Measurements from ENCODE around the gene IFNL3.
"Not testable (repeated sequence)": the region's sequence is repeated elsewhere in the genome, so short reads cannot be mapped to it uniquely, and the experiment has no call there.

IFNL3 gene

DNA sequence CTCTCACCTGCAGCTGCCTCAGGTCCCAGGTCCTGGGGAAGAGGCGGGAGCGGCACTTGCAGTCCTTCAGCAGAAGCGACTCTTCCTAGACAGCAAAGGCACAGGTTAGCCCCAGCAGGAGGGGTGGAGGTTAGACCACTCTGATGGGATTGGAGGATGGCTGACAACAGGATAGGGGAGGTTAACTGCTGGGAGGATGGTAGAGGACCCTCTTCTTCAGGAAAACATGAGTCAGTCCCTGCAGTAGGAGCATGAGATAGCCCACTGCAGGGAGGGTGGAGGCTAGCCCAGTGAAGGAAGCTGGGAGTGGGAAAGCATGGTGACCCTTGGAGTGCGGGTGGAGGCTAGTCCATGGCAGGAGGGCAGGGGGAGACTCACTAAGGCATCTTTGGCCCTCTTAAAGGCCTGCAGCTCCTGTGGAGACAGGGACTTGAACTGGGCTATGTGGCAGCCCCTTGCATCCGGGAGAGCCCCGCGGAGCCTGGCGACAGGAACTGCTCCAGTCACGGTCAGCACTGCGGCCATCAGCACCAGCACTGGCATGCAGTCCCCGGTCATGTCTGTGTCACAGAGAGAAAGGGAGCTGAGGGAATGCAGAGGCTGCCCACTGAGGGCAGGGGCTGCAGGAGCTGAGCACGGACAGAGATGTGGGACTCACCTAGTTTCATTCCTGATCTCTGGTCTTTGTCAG is at the start of gene IFNL3:
IFNL3 (minus strand) TSS at position 597 of the 691 bp plus-strand sequence; CDS start at position 558, 39 bp downstream.
- H3K4me3 ChIP-seq (ENCODE audit: low read length) = not testable (repeated sequence)

DNA sequence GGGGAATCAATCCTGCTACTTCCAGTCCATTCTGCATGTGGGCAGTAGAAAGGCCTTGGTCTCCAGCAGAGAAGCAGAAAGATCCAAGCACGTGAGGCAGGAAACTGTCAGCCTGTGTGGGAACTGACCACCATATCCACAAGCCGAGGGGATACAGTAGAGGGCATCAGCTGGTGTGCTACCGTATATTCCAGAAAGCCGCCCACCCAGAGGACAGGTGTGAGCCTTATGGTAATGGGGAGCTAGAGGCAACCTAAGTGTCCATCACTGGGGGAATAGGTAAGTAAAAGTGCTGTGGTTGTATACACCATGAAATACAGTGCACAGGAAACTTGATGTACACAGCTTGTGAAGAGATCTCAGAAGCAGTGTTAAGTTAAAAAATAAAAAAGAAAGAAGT is 48.6 kb upstream of the IFNL3 start:
- H3K4me3 ChIP-seq (ENCODE audit: low read length) = no peak overlapping the region
- no peak for TF ChIP-seq ZNF274 (IDR thresholded peaks at IDR 0.05; ENCODE audit: low read depth, low read length)

DNA sequence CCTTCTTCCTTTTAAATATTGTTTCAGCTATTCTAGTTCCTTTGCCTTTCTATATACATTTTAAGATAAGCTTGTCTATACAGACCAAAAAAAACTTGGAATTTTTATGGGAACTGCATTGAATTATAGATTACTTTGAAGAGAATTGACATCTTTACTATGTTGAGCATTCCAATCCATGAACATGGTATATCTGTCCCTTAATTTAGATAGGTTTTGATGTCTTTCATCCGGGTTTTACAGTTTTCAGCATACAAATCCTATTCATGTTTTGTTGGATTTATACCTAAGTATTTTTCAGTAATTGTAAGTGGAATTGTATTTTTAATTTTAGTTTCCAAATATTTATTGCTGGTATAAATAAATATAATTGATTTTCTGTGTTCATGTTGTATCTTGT is 39.2 kb upstream of the IFNL3 start:
- TF ChIP-seq ZNF274 (IDR thresholded peaks at IDR 0.05; ENCODE audit: low read depth, low read length) = no peak
- no peak overlapping the region for H3K4me3 ChIP-seq (ENCODE audit: low read length)

DNA sequence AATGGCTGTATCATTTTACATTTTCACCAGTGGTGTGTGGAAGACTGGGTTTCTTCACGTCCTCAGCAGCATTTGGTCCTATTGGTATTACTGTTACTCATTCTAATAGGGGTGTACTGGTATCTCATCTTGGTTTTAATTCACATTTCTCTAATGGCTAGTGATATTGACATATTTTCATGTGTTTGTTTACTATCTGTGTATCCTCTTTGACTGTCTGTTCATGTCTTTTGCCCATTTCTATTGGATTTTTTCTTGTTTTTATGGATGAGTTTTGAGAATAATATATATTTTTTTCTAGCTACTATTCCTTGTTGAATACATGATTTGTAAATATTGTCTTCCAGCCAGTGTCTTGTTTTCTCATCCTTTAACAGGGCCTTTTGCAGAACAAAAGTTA is 37.2 kb upstream of the IFNL3 start:
- no peak for TF ChIP-seq ZNF274 (IDR thresholded peaks at IDR 0.05; ENCODE audit: low read depth, low read length)
- H3K4me3 ChIP-seq (ENCODE audit: low read length) = no peak overlapping the region

GRCh38 chr19:39277598-39277997 is 32.8 kb upstream of the IFNL3 start:
- no peak overlapping the region for H3K4me3 ChIP-seq (ENCODE audit: low read length)

GRCh38 chr19:39276740-39277139 is 31.9 kb upstream of the IFNL3 start:
- TF ChIP-seq ZNF274 (IDR thresholded peaks at IDR 0.05; ENCODE audit: low read depth, low read length) = no peak
- no peak overlapping the region for H3K4me3 ChIP-seq (ENCODE audit: low read length)

More at GRCh38 chr19:39277598-39277997, 32.8 kb upstream of the IFNL3 start:
- no peak for TF ChIP-seq ZNF274 (IDR thresholded peaks at IDR 0.05; ENCODE audit: low read depth, low read length)

GRCh38 chr19:39275578-39275977 is 30.8 kb upstream of the IFNL3 start:
- H3K4me3 ChIP-seq (ENCODE audit: low read length) = no peak overlapping the region
- no peak for TF ChIP-seq ZNF274 (IDR thresholded peaks at IDR 0.05; ENCODE audit: low read depth, low read length)

- H3K4me3 ChIP-seq (ENCODE audit: low read length) = not testable (repeated sequence)
Measured at GRCh38 chr19:39273859-39274258, 29.1 kb upstream of the IFNL3 start.

DNA sequence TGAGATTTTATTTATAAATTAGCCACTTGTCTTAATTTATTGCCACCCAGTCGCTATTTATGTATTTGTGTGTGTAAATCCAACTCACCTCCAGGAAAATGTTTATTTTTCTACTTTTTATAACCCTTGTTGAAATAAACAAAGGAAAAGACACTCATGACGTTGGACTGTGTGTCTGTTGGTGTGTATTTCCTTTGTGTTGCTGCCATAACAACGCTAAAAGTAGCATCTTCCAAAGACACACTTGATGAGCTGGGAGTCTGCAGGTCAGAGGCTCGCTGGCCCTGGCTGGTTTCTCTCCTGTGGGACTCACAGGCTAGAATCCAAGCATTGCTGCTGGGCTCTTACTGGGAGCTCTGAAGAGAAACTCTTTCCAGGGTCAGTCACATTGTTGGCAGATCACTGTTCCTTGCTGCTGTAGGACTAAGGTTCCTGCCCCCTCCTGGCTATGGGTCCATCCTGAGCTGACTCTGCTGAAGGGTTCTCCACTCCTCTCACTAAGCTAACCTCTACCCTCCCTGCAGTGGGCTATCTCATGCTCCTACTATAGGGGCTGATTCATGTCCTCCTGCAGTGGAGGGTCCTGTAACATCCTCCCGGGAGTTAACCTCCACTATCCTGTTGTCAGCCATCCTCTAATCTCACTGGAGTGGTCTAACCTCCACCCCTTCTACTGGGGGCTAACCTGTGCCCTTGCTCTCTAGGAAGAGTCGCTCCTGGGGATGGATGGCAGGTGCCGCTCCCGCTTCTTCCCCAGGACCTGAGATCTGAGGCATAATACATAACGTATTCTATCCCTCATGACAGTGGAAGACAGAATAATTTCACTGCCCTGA is 25.4 kb upstream of the IFNL3 start:
- no peak overlapping the region for H3K4me3 ChIP-seq (ENCODE audit: low read length)
- TF ChIP-seq ZNF274 (IDR thresholded peaks at IDR 0.05; ENCODE audit: low read depth, low read length) = no peak

GRCh38 chr19:39269369-39269768 is 24.6 kb upstream of the IFNL3 start:
- not testable (repeated sequence) for H3K4me3 ChIP-seq (ENCODE audit: low read length)

- H3K4me3 ChIP-seq (ENCODE audit: low read length) = not testable (repeated sequence)
Measured at GRCh38 chr19:39268531-39269223, 23.9 kb upstream of the IFNL3 start.

DNA sequence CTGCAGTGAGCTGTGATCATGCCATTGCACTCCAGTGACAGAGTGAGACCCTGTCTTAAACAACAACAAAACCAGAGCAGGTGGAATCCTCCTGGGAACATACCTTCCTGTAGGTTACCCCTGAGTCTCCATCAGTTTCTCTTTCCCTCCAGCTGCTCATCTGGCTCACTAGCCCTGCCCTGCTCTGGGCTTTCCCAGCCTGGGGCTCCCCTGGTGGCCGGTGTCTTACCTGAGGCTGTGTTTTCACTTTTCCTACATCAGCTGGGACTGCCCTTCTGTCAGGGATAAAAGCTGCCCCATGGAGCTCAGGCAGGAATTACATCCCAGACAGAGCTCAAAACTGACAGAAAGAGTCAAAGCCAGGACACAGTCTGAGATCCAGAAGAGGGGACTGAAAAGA is 23.3 kb upstream of the IFNL3 start, which contains the start of gene IFNL2:
IFNL2 (plus strand) TSS at position 312 of the 400 bp plus-strand sequence. CDS start 173 bp downstream, outside the sequence.
- H3K4me3 ChIP-seq (ENCODE audit: low read length) = not testable (repeated sequence)

GRCh38 chr19:39265321-39265916 is 20.6 kb upstream of the IFNL3 start:
- TF ChIP-seq ZNF274 (IDR thresholded peaks at IDR 0.05; ENCODE audit: low read depth, low read length) = no peak
- H3K4me3 ChIP-seq (ENCODE audit: low read length) = no peak overlapping the region
